DND-41 (cell line): ENCODE results near the gene ZNF506.
A peak's percentile ranks its signal among the peaks of the same experiment; 100 is the strongest.
"Not testable (repeated sequence)": the region's sequence is repeated elsewhere in the genome, so short reads cannot be mapped to it uniquely, and the experiment has no call there.

Experiments
- ATAC-seq: fragments of 200-7000 bp; cut with Tn5 transposase; 3 replicates; pipeline ENCODE4 v1.9.1; 2021; ENCODE audit warnings: low read depth; ENCODE audit not compliant: insufficient read depth
- DNase-seq: peaks from one replicate; pipeline ENCODE4 v3.0.0-alpha.2; 2020
- H2AFZ ChIP-seq: 2 replicates; pipeline ENCODE4 v1.6.0; 2012; ENCODE audit warnings: low read depth, low read length
- H3K27ac ChIP-seq: 2 replicates; pipeline ENCODE4 v1.5.1; 2012; ENCODE audit warnings: low read length, inconsistent platforms
- H3K27me3 ChIP-seq: fragments of 200-600 bp; sonication (generic); 2 replicates; pipeline ENCODE4 v1.6.0; 2012; ENCODE audit warnings: low read length, mild to moderate bottlenecking, inconsistent platforms; ENCODE audit not compliant: insufficient read depth, poor library complexity
- H3K36me3 ChIP-seq: 2 replicates; pipeline ENCODE4 v1.5.1; 2012; ENCODE audit warnings: low read length, inconsistent platforms; ENCODE audit not compliant: insufficient read depth
- H3K4me1 ChIP-seq: 2 replicates; pipeline ENCODE4 v1.5.1; 2012; ENCODE audit warnings: mild to moderate bottlenecking, low read length; ENCODE audit not compliant: insufficient read depth
- H3K4me2 ChIP-seq: 2 replicates; pipeline ENCODE4 v1.6.0; 2012; ENCODE audit warnings: mild to moderate bottlenecking, moderate library complexity, low read length, inconsistent platforms; ENCODE audit not compliant: insufficient read depth
- H3K4me3 ChIP-seq, 2 experiments: fragments of 200-600 bp in 1 of 2; shearing (Covaris generic) in 1 of 2; 2 replicates each; pipeline ENCODE4 v1.5.1; 2012 to 2016; ENCODE audit warnings: inconsistent platforms in 2 of 2, low read length in 2 of 2, mild to moderate bottlenecking in 2 of 2, low read depth in 1 of 2, moderate library complexity in 1 of 2
- H3K79me2 ChIP-seq: 2 replicates; pipeline ENCODE4 v1.6.0; 2012; ENCODE audit warnings: low read length, inconsistent platforms; ENCODE audit not compliant: insufficient read depth
- H3K9ac ChIP-seq: 2 replicates; pipeline ENCODE4 v1.6.0; 2012; ENCODE audit warnings: low read depth, mild to moderate bottlenecking, inconsistent platforms, low read length, moderate library complexity
- H3K9me3 ChIP-seq: 2 replicates; pipeline ENCODE4 v1.5.1; 2012; ENCODE audit warnings: low read length, moderate library complexity, mild to moderate bottlenecking, inconsistent platforms; ENCODE audit not compliant: insufficient read depth, severe bottlenecking
- H4K20me1 ChIP-seq: 2 replicates; pipeline ENCODE4 v1.6.0; 2012; ENCODE audit warnings: low read length; ENCODE audit not compliant: insufficient read depth
- CTCF ChIP-seq: IDR thresholded peaks from 2 replicates; pipeline ENCODE4 v1.5.1; 2012; ENCODE audit warnings: borderline replicate concordance, low read length, moderate library complexity, mild to moderate bottlenecking; ENCODE audit not compliant: poor library complexity, severe bottlenecking; ENCODE audit errors: extremely low read depth
- EZH2 ChIP-seq: IDR thresholded peaks from 3 replicates; pipeline ENCODE4 v1.6.1; 2012; ENCODE audit warnings: borderline replicate concordance, low read depth, mild to moderate bottlenecking, moderate library complexity, low read length, inconsistent platforms; ENCODE audit not compliant: severe bottlenecking

Gene ZNF506

DNA sequence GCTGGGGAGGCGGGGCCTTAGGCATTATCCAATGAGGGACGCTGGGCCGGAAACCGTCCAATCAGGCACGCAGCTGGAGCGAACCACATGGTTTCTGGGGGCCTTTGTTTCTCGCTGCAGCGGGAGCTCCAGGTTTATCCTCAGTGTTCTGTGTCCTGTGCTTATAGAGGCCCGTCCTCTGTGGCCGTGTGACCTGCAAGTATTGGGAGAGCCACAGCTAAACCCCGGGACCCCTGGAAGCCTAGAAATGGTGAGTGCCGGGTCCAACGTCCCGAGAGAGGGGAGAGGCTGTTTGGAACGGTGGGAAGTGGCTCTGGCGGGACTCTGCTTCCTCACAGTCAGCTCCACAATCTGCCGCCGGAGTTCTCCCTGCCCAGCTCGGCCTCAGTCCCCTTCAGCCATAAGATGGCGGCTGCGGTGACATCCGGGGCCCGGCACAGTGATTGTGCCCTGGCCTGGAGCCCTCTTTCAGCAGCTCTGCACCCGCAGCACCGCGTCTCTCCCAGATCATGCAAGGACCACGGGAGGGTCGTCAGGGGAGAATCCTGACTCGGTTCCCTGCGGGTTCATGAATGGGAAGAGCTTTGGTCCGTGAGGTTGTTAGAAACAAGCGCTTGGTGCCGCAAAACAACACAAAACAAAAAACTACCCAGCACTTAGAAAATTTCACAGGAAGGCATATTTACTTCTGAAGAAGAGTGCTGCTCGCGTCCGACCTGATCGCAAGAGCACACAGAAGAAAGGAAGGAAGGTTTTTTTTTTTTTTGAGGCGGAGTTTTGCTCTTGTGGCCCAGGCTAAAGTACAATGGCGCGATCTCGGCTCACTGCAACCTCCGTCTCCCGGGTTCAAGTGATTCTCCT is 44.4 kb upstream of the ZNF506 start, which contains the start of gene ZNF253:
Gene ZNF253 (plus strand): TSS at position 133 of the 861 bp plus-strand sequence. CDS start 115 bp downstream, at position 248.
- Histone ChIP-seq H3K4me1 (peaks cover 36% of the 10 kb centered on the region), H3K36me3 (peaks cover 15% of the 10 kb centered on the region), H3K4me2 (peak within 1 kb of the TSS; percentile 82), H2AFZ (peak within 1 kb of the TSS; percentile 78), H3K9me3 (peaks cover 5% of the 10 kb centered on the region), H3K27me3 (no peaks in the 10 kb centered on the region), H4K20me1 (peaks cover 3% of the 10 kb centered on the region; the same call in 1 of the 2 replicates), H3K79me2 (peaks cover 53% of the 10 kb centered on the region), H3K9ac (peak within 1 kb of the TSS; percentile 85), H3K27ac (peak within 1 kb of the TSS; percentile 90), H3K4me3 (peak within 1 kb of the TSS; percentile 59 to 78)
- TF ChIP-seq CTCF = no peak
- TF ChIP-seq EZH2 = no peak
- ATAC-seq (peak; percentile 94), DNase-seq (peak; percentile 98)

- no peak for DNase-seq
- ATAC-seq = no peak
- H3K27ac ChIP-seq = no peak overlapping the region
- H3K27me3 ChIP-seq = no peaks in the 10 kb centered on the region
- no peaks in the 10 kb centered on the region for H4K20me1 ChIP-seq
- no peaks in the 10 kb centered on the region; the same call in 1 of the 2 replicates for H3K36me3 ChIP-seq
- no peak overlapping the region for H2AFZ ChIP-seq
- H3K4me3 ChIP-seq = no peak overlapping the region
- no peaks in the 10 kb centered on the region for H3K9me3 ChIP-seq
- H3K9ac ChIP-seq = no peak overlapping the region
- H3K79me2 ChIP-seq = peaks cover 2% of the 10 kb centered on the region
- H3K4me2 ChIP-seq = no peak overlapping the region
- peaks cover 6% of the 10 kb centered on the region for H3K4me1 ChIP-seq
- no peak for TF ChIP-seq EZH2
- TF ChIP-seq CTCF = no peak
Measured at GRCh38 chr19:19860756-19861390, 39.3 kb upstream of the ZNF506 start.

DNA sequence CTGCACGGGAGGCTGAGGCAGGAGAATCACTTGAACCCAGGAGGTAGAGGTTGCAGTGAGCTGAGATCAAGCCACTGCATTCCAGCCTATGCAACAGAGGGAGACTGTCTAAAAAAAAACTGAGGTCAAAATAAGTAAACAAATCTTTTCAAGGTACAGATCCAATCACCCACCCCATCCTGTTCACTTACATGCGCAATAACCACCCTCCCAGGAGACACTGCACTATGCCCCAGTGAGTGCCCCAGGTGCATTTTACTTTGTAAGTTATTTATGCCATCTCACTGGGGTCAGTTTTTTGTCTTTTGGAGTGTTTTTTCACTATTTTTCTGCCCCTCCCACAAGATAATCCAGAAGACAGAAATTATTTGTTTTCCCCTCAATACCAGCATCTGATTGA is 37.2 kb upstream of the ZNF506 start:
- Histone ChIP-seq H3K27ac (no peak overlapping the region), H3K4me3 (no peak overlapping the region), H3K4me1 (no peaks in the 10 kb centered on the region), H3K9ac (no peak overlapping the region), H3K4me2 (no peak overlapping the region), H3K27me3 (no peaks in the 10 kb centered on the region), H2AFZ (no peak overlapping the region), H3K36me3 (no peaks in the 10 kb centered on the region), H3K9me3 (no peaks in the 10 kb centered on the region), H4K20me1 (no peaks in the 10 kb centered on the region), H3K79me2 (no peaks in the 10 kb centered on the region)
- TF ChIP-seq EZH2 (no peak), CTCF (no peak)
- no peak for ATAC-seq
- no peak for DNase-seq

DNA sequence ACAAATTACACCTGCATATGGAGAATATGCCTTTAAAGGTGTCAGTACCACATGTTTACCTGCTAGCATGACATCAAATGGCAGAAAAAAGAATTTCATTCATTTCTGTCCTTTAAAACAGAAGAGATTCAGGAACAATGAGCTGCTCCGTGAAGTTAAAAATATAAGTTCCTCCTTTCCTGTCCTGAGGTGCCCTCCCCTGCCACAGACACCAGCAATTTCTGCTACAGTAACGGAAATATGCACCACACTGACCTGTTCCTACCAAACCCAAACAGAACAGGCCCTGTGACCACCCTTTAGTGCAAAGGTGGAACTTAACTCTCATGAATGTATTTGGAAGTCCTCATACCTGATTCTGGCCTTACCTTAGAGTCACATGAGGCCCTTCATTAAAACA is 30.2 kb upstream of the ZNF506 start:
- ATAC-seq, H4K20me1 ChIP-seq, H3K4me3 ChIP-seq, H3K9me3 ChIP-seq, H3K36me3 ChIP-seq, H3K27ac ChIP-seq, H2AFZ ChIP-seq, H3K4me2 ChIP-seq, H3K79me2 ChIP-seq, DNase-seq, H3K4me1 ChIP-seq, H3K9ac ChIP-seq, H3K27me3 ChIP-seq: not testable (repeated sequence)
